ENCODE measurements around the gene ZNRF3. TPM values are rescaled to one million over a fixed set of nuclear protein-coding genes. Genes with fewer than 3 reads are reported as not detected.
A peak's percentile ranks its signal among the peaks of the same experiment; 100 is the strongest.

Gene ZNRF3
- total and polyA plus RNA-seq, 7 donors: 0.23 to 13.6 (median 8.9) TPM

DNA sequence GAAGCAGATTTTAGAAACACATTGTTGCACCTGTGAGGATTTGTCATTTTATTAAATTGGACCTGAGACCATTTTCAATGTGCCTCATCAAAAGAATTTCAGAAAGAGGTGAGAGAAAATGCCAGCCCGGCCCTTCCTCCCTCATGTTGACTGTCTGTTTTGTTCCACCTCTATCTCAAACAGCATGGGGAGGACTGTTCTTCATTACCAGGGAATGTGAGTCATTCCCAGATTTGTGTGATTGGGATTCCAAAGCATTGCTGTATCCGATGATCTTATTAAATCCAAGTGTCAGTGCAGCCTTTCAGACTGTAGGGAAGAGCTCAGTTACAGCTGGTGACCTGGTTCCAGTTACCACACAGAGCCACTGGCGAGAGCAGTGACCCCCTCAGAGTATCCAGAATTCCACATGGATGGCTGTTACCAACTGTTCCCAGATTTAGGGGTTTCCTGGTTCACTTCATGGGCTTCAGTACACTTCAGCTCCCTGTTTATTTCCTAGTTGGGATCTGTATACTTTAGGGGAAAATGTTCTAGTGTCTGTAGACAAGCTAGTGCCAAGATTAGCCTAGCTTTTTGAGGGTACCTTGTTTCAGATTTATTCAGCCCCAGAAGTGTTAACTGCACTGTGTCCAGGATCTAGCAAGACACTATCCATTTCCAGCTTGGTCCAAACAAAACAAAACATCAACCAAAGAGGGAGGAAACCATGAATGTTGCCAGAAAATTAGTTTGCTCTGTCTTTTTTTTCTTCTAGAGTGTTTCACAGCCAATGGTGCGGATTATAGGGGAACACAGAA is 210.3 kb downstream of the ZNRF3 start:
- no peak for DNase-seq
- no peaks in the 10 kb centered on the region for H3K27me3 ChIP-seq

DNA sequence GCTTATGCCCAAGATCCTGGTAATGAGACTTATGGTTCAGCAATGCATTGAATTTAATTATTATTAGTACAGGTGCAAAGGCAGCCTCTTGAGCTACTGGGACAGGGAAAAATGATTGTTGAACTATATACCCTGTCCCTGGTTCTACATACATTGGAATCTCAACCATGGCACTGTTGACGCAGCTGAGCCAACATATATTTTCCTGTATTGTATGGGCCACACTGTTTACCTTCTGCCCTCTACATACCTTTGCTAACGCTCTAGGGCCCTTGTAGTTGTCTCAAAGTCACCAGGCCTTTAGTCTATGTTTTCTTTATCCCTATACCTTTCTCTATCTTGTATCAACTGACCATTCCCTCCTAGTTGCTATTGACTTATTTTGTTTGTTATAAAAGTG is 212.1 kb downstream of the ZNRF3 start:
- peaks cover 0 to 14% (median 8%) of the 10 kb centered on the region in 4 donors for H3K4me1 ChIP-seq
- no peak for DNase-seq
- peaks cover 0 to 5% (median 0%) of the 10 kb centered on the region in 4 donors for H3K36me3 ChIP-seq
- no peaks in the 10 kb centered on the region for H3K9me3 ChIP-seq
- no peaks in the 10 kb centered on the region for H3K27me3 ChIP-seq
- 44 to 80% methylated on average over 2 of the region's 2 CpGs for WGBS, 2 donors
- intact Hi-C loops (cut with DNase I): no loop called here
- TF ChIP-seq POLR2AphosphoS5 (IDR thresholded peaks at IDR 0.05): no peak
- no peak for TF ChIP-seq POLR2A (IDR thresholded peaks at IDR 0.05)
- TF ChIP-seq, protein P1, sequence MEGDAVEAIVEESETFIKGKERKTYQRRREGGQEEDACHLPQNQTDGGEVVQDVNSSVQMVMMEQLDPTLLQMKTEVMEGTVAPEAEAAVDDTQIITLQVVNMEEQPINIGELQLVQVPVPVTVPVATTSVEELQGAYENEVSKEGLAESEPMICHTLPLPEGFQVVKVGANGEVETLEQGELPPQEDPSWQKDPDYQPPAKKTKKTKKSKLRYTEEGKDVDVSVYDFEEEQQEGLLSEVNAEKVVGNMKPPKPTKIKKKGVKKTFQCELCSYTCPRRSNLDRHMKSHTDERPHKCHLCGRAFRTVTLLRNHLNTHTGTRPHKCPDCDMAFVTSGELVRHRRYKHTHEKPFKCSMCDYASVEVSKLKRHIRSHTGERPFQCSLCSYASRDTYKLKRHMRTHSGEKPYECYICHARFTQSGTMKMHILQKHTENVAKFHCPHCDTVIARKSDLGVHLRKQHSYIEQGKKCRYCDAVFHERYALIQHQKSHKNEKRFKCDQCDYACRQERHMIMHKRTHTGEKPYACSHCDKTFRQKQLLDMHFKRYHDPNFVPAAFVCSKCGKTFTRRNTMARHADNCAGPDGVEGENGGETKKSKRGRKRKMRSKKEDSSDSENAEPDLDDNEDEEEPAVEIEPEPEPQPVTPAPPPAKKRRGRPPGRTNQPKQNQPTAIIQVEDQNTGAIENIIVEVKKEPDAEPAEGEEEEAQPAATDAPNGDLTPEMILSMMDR (IDR thresholded peaks at IDR 0.05): no peak
- TF ChIP-seq EP300 (IDR thresholded peaks at IDR 0.05): no peak
- H3K4me3 ChIP-seq: no peak overlapping the region
- H3K27ac ChIP-seq: no peak overlapping the region

More for the DNA sequence above, 210.3 kb downstream of the ZNRF3 start:
- H3K36me3 ChIP-seq: peaks cover 0 to 5% (median 0%) of the 10 kb centered on the region in 4 donors
- peaks cover 0 to 14% (median 8%) of the 10 kb centered on the region in 4 donors for H3K4me1 ChIP-seq
- no peaks in the 10 kb centered on the region for H3K9me3 ChIP-seq
- no peak overlapping the region for H3K4me3 ChIP-seq
- peak overlapping the region; percentile 26 to 51 (median 40) for H3K27ac ChIP-seq
- TF ChIP-seq POLR2AphosphoS5 (IDR thresholded peaks at IDR 0.05) (peak in 1 of 4 donors; percentile 26), POLR2A (IDR thresholded peaks at IDR 0.05) (no peak)
- 78 to 80% methylated on average over 4 of the region's 4 CpGs for WGBS, 2 donors
- intact Hi-C loops (cut with DNase I): no loop called here

DNA sequence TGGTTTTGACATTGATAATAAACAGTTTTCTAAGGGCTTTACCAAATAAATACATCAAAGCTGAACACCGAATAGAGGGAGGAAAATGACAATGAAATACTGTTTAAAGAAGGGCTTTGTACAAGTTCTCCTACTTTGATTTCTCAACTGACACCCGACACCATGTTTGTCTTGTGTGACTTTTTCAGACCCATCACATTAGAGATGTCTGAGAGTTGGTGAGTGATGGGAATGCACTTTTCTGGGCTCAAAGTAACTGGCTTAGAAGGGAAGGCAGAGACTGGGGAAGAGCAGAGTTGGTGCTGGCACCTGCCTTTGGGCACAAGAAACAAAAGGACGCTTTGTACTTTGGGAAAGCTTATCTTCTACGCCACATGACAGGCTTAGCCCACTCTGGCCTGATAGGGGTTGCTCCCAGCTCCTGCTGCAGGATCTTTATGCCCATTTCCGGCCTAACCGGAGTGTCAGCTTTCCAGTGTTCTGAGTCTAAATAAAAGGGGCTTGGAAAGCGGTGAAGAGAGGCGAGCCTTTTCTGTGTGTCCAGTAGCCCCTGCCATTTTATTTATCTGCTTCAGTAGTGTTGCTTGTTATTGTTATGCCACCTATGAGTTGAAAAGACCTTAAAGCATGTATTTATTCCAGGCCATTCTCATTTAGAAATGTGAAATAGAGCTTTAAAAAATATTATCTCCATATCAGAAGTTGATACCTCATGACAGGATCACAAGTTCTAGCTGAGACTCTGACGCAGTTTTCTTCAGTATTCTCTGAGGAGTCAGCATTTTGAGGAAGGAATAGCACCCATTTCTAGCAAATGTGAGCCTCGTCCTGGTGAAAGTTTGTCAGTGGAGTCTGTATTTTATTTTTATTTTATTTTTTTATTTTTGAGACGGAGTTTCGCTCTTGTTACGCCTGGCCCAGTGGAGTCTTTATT is 213.6 kb downstream of the ZNRF3 start:
- TF ChIP-seq POLR2AphosphoS5 (IDR thresholded peaks at IDR 0.05) (no peak), POLR2A (IDR thresholded peaks at IDR 0.05) (no peak), EP300 (IDR thresholded peaks at IDR 0.05) (no peak)
- TF ChIP-seq, protein P1 (IDR thresholded peaks at IDR 0.05): no peak
- no peaks in the 10 kb centered on the region for H3K27me3 ChIP-seq
- 49 to 79% methylated on average over 13 of the region's 13 CpGs for WGBS, 2 donors
- H3K36me3 ChIP-seq: peaks cover 0 to 5% (median 0%) of the 10 kb centered on the region in 4 donors
- no peaks in the 10 kb centered on the region for H3K9me3 ChIP-seq
- H3K27ac ChIP-seq: no peak overlapping the region
- peaks cover 0 to 14% (median 8%) of the 10 kb centered on the region in 4 donors for H3K4me1 ChIP-seq
- intact Hi-C loops (cut with DNase I): no loop called here
- no peak overlapping the region for H3K4me3 ChIP-seq
- DNase-seq: no peak

DNA sequence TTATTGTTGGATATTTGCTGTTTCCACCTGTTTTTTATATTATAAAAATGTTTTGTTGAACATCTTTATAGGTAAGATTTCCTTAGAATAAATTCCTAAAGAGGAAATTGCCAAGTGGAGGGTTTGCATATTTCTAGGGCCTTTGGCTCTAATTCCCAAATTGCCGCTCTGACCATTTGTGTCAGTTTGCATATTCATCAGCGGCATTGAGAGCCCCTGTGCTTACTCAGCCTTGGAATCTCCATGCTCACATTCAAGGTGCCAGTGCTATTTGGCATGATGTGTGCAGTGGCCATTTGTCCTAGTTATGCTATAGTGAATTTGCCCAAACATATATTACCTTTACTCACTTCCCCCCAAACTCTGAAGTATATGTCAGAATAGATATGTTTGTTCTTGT is 214.9 kb downstream of the ZNRF3 start:
- intact Hi-C loops (cut with DNase I): no loop called here
- TF ChIP-seq EP300 (IDR thresholded peaks at IDR 0.05): no peak
- no peak for TF ChIP-seq POLR2AphosphoS5 (IDR thresholded peaks at IDR 0.05)
- TF ChIP-seq POLR2A (IDR thresholded peaks at IDR 0.05): no peak
- TF ChIP-seq, protein P1 (IDR thresholded peaks at IDR 0.05): no peak
- no peaks in the 10 kb centered on the region for H3K27me3 ChIP-seq
- WGBS, 2 donors: 94 to 97% methylated on average over 2 of the region's 2 CpGs
- H3K4me1 ChIP-seq: peaks cover 0 to 10% (median 6%) of the 10 kb centered on the region in 4 donors
- H3K4me3 ChIP-seq: no peak overlapping the region
- no peaks in the 10 kb centered on the region for H3K9me3 ChIP-seq
- no peak for DNase-seq
- H3K27ac ChIP-seq: no peak overlapping the region
- H3K36me3 ChIP-seq: peaks cover 0 to 5% (median 0%) of the 10 kb centered on the region in 4 donors

DNA sequence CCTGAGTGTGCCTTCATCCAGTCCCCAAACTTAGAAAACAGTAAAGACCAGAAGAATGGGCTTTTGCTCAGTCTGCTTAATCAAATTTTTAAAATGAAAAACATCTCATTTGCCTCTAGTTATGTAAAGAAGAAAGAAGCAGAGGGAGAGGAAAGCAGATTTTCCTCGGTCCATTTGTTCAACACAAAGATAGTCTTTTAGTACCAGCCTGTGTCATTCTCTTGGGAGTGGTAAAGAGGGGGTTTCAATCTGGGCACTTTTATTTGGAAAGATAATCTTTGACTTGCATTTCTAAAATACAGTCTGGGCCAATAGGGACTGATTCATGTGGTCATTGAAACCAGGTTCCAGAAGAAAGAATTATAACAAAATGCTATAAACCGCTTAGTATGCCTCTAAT is 218.9 kb downstream of the ZNRF3 start:
- no peak overlapping the region for H3K4me3 ChIP-seq
- no peak overlapping the region for H3K27ac ChIP-seq
- TF ChIP-seq POLR2AphosphoS5 (IDR thresholded peaks at IDR 0.05) (no peak), POLR2A (IDR thresholded peaks at IDR 0.05) (no peak)
- DNase-seq: no peak
- 90 to 93% methylated on average over 2 of the region's 2 CpGs for WGBS, 2 donors
- no peaks in the 10 kb centered on the region for H3K27me3 ChIP-seq
- H3K36me3 ChIP-seq: no peaks in the 10 kb centered on the region
- H3K9me3 ChIP-seq: no peaks in the 10 kb centered on the region
- intact Hi-C loops (cut with DNase I): no loop called here
- no peaks in the 10 kb centered on the region for H3K4me1 ChIP-seq
